Urinary bladder (tissue), 4 donors: ENCODE measurements around the gene CHST2. TPM values are rescaled to one million over a fixed set of nuclear protein-coding genes. Genes with fewer than 3 reads are reported as not detected.
"Not testable (repeated sequence)": the region's sequence is repeated elsewhere in the genome, so short reads cannot be mapped to it uniquely, and the experiment has no call there.

Experiments used
- DNase-seq: peaks from one replicate; pipeline ENCODE4 v3.0.0-alpha.2; 2015; ENCODE audit errors: extremely low spot score
- H3K27ac ChIP-seq: one replicate; pipeline ENCODE4 v1.5.1; 2013; ENCODE audit warnings: low read depth, mild to moderate bottlenecking, moderate library complexity
- H3K36me3 ChIP-seq: one replicate; pipeline ENCODE4 v1.6.1; 2013; ENCODE audit warnings: mild to moderate bottlenecking, moderate library complexity; ENCODE audit not compliant: insufficient read depth
- H3K4me1 ChIP-seq: one replicate; pipeline ENCODE4 v1.6.1; 2013; ENCODE audit warnings: mild to moderate bottlenecking, moderate library complexity; ENCODE audit not compliant: insufficient read depth
- H3K4me3 ChIP-seq: one replicate; pipeline ENCODE4 v1.5.1; 2013; ENCODE audit warnings: low read depth, low read length
- WGBS: extraction: QIAGEN DNeasy Blood & Tissue Kit; methylation state at CpG from one replicate; pipeline ENCODE4 v1.1.7; 2013; 5-methylcytosine and 5-hydroxymethylcytosine counted together
- polyA plus RNA-seq: library from polyadenylated mRNA; stranded (reverse); fragments of 200-250 nt; gene quantifications from one replicate; pipeline ENCODE4 v1.2.3, GENCODE V29; 2013
- total RNA-seq: library from RNA; depleted of rRNA; stranded (reverse); fragments of >200 nt; gene quantifications from one replicate; pipeline ENCODE4 v1.2.3, GENCODE V29; 2014
- donor health status: healthy with polysubstance abuse.
- donor health status: healthy.

Gene CHST2, protein sequence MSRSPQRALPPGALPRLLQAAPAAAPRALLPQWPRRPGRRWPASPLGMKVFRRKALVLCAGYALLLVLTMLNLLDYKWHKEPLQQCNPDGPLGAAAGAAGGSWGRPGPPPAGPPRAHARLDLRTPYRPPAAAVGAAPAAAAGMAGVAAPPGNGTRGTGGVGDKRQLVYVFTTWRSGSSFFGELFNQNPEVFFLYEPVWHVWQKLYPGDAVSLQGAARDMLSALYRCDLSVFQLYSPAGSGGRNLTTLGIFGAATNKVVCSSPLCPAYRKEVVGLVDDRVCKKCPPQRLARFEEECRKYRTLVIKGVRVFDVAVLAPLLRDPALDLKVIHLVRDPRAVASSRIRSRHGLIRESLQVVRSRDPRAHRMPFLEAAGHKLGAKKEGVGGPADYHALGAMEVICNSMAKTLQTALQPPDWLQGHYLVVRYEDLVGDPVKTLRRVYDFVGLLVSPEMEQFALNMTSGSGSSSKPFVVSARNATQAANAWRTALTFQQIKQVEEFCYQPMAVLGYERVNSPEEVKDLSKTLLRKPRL
- 18.5 TPM for total RNA-seq
- 6.4 TPM for polyA plus RNA-seq

- no peaks in the 10 kb centered on the region for H3K4me1 ChIP-seq
- under 1% methylated on average over 102 of the region's 102 CpGs for WGBS
- no peak for DNase-seq
- H3K36me3 ChIP-seq: no peaks in the 10 kb centered on the region
- H3K4me3 ChIP-seq: peak within 1 kb of the TSS; percentile 68
- peak within 1 kb of the TSS; percentile 26 for H3K27ac ChIP-seq
Measured at GRCh38 chr3:143119009-143119914, at the start of gene CHST2. CHST2 (plus strand) TSS chr3:143119771; CDS start chr3:143120817, 1,046 bp downstream.

DNA sequence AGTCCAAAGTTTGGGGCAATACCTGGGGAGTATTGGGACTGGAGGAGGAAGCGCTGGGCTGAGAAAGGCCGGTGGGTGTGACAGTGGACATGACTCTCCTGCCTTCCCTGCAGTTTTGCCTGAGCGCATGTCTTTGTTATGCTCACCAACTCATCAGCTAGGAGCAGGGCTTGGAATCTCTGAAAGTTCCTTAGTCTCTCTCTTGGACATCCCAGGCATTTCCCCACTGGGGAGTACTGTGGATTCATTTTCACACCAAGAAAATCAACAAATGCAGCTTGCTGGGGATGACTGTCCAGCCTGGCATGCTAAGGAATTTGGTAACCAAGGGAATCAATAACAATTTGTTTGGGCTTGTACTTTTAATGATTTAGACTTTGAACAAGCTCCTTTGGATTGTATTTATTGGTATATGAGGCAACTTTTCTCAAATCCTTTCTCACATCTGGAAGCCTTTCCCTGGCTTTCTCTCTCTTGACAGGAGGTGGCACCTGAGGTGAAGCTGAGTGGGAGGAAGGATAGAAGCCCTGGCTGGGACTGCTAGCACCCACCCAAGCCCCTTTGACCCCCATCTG lies 48.5 kb upstream of the CHST2 start:
- DNase-seq: no peak
- Histone ChIP-seq H3K4me1 (no peaks in the 10 kb centered on the region), H3K4me3 (no peak overlapping the region), H3K36me3 (no peaks in the 10 kb centered on the region), H3K27ac (no peak overlapping the region)
- WGBS: 85% methylated on average over 3 of the region's 3 CpGs

GRCh38 chr3:143071776-143072175 lies 47.8 kb upstream of the CHST2 start:
- H3K36me3 ChIP-seq: no peaks in the 10 kb centered on the region
- WGBS: 97% methylated on average over 6 of the region's 6 CpGs
- no peak overlapping the region for H3K27ac ChIP-seq
- DNase-seq: no peak
- no peak overlapping the region for H3K4me3 ChIP-seq
- no peaks in the 10 kb centered on the region for H3K4me1 ChIP-seq

DNA sequence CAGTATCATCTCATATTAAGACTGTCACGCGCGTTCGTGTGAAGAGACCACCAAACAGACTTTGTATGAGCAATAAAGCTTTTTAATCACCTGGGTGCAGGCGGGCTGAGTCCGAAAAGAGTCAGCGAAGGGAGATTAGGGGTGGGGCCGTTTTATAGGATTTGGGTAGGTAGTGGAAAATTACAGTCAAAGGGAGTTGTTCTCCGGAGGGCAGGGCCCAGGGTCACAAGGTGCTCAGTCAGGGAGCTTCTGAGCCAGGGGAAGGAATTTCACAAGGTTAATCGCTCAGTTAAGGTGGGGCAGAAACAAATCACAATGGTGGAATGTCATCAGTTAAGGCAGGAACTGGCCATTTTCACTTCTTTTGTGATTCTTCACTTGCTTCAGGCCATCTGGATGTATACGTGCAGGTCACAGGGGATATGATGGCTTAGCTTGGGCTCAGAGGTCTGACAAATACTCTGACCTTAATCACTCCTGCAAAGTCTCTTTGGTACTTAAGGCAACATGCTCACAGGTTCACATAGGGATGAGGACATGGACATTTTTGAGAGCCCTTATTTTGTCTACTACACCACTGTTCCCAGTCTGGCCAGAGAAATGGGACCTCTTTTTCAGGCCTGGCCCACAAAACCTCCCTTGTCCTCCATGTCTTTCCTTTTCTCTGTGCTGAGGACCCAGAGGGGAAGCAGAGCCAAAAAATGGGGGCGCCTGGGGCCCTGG lies 47.1 kb upstream of the CHST2 start:
- H3K4me3 ChIP-seq, H3K27ac ChIP-seq, DNase-seq, H3K4me1 ChIP-seq, H3K36me3 ChIP-seq: not testable (repeated sequence)
- 91% methylated on average over 12 of the region's 12 CpGs for WGBS

DNA sequence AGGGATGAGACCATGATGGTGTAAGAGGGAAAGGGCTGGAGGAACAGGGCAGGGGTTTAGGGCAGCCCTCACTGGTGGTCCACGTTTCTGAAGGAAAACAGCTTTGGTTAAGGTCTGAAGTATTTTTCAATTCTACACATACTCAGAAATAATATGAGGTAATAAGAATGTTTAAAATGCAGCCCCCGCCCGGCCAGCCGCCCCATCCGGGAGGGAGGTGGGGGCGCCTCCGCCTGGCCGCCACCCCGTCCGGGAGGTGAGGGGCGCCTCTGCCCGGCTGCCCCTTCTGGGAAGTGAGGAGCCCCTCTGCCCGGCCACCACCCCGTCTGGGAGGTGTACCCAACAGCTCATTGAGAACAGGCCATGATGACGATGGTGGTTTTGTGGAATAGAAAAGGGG lies 46.0 kb upstream of the CHST2 start:
- not testable (repeated sequence) for H3K36me3 ChIP-seq, H3K4me3 ChIP-seq, H3K4me1 ChIP-seq, H3K27ac ChIP-seq, DNase-seq
- 95% methylated on average over 14 of the region's 15 CpGs for WGBS

- WGBS: 92% methylated on average over 5 of the region's 5 CpGs
- DNase-seq, H3K36me3 ChIP-seq, H3K27ac ChIP-seq, H3K4me1 ChIP-seq, H3K4me3 ChIP-seq: not testable (repeated sequence)
Measured at GRCh38 chr3:143073983-143074382, 45.6 kb upstream of the CHST2 start.

GRCh38 chr3:143078883-143079282 lies 40.7 kb upstream of the CHST2 start:
- Histone ChIP-seq H3K27ac (no peak overlapping the region), H3K36me3 (no peaks in the 10 kb centered on the region), H3K4me3 (no peak overlapping the region), H3K4me1 (no peaks in the 10 kb centered on the region)
- DNase-seq: no peak
- 89% methylated on average over 4 of the region's 4 CpGs for WGBS

DNA sequence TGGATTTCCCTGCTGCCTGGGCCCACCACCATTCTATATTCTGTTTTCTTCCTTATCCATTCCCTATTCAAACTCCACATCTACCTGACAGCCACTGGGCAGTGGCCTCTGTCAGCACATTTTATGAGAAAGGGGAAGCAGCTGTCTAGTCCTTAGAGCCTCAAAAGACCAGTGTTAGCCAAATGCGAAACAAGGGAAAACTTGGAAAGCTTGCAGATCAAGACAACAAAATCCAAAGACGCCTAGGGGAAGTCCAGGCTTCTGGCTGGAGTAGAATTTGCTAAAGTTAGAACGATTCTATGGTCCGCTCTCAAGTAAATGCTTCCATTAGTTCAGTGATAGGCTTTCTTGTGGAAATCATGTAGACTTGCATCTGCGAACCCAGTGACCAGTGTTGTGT lies 39.4 kb upstream of the CHST2 start:
- Histone ChIP-seq H3K27ac (no peak overlapping the region), H3K4me3 (no peak overlapping the region), H3K4me1 (no peaks in the 10 kb centered on the region), H3K36me3 (no peaks in the 10 kb centered on the region)
- DNase-seq: no peak
- WGBS: 70% methylated on average over 5 of the region's 5 CpGs

GRCh38 chr3:143081365-143081764 lies 38.2 kb upstream of the CHST2 start:
- Histone ChIP-seq H3K36me3 (no peaks in the 10 kb centered on the region), H3K27ac (no peak overlapping the region), H3K4me3 (no peak overlapping the region), H3K4me1 (no peaks in the 10 kb centered on the region)
- 93% methylated on average over 1 of the region's 1 CpG for WGBS
- no peak for DNase-seq

DNA sequence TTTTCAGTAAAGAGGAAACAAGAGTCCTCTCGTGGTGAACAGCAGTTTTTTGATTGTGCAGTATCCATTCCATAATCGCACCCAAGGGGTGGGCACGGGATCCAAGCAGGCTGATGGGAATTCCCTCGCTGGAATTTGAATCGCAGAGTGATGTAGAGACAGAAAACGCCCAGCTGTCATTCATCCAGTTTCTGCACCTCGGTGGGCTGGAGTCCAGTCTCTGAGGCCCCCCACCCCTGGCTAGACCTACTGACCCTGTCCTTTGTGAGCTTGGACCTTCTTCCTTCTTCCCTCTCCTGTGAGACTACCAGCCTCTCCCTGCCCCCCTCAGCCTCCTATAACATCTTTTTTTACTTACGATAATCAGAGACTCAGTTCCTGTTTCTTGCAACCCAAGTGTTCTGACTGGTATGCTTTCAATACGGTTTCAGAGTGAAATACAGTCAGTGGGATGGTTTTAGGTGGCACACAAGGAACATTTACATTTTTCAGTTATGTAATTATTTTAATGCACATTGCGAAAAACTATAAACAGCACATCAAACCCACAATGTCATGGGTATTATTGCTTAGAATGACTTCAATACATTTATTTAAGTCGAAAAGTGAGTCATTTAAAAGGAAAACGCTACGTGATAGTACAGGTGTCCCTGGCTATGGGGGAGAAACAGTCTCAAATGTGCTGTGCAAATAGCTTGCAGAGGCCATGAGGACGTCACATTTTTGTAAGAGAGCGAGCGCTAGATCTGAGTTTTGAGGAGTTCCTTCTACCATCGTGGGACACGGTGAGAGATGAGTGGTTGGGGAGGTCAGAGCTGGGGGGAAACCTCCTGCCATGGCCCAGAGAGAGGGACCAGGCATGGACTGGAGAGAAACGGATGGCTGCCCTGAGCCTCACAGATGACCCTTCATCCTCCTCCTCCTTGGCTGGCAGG lies 37.5 kb upstream of the CHST2 start:
- Histone ChIP-seq H3K4me3 (no peak overlapping the region), H3K27ac (no peak overlapping the region), H3K4me1 (no peaks in the 10 kb centered on the region), H3K36me3 (no peaks in the 10 kb centered on the region)
- WGBS: 84% methylated on average over 19 of the region's 19 CpGs
- DNase-seq: no peak

- no peaks in the 10 kb centered on the region for H3K4me1 ChIP-seq
- H3K4me3 ChIP-seq: no peak overlapping the region
- H3K27ac ChIP-seq: no peak overlapping the region
- no peak for DNase-seq
- 93% methylated on average over 3 of the region's 3 CpGs for WGBS
- H3K36me3 ChIP-seq: no peaks in the 10 kb centered on the region
Measured at GRCh38 chr3:143083781-143084180, 35.8 kb upstream of the CHST2 start.
